Effector memory CD8-positive, alpha-beta T cell (primary cell): Measurements from ENCODE around the gene FRMD5.
A peak's percentile ranks its signal among the peaks of the same experiment; 100 is the strongest.
"Not testable (repeated sequence)": the region's sequence is repeated elsewhere in the genome, so short reads cannot be mapped to it uniquely, and the experiment has no call there.

ENCODE experiments used
- ATAC-seq: fragments of 150-1000 bp; cut with Tn5 transposase; replicated peaks from 2 replicates; pipeline ENCODE4 v1.10.0; 2021; ENCODE audit warnings: mild to moderate bottlenecking, moderate library complexity
- DNase-seq, 3 experiments: peaks; one replicate each; pipeline ENCODE4 v3.0.0; 2021
- H3K27ac Mint-ChIP-seq, 2 donors: one replicate each; pipeline ENCODE4 v1.8.0; 2022; ENCODE audit warnings: mild to moderate bottlenecking in 2 of 2, mixed read lengths in 2 of 2, moderate library complexity in 2 of 2
- H3K27me3 Mint-ChIP-seq, 2 donors: one replicate each; pipeline ENCODE4 v1.8.0; 2022; ENCODE audit warnings: mixed read lengths in 2 of 2
- H3K36me3 Mint-ChIP-seq: one replicate; pipeline ENCODE4 v1.8.0; 2022; ENCODE audit warnings: mild to moderate bottlenecking, moderate library complexity, mixed read lengths; ENCODE audit not compliant: insufficient read depth
- H3K4me1 Mint-ChIP-seq, 2 donors: one replicate each; pipeline ENCODE4 v1.8.0; 2022; ENCODE audit warnings: low read depth in 2 of 2, mixed read lengths in 2 of 2
- H3K4me3 Mint-ChIP-seq, 2 donors: one replicate each; pipeline ENCODE4 v1.8.0; 2022; ENCODE audit warnings: mild to moderate bottlenecking in 2 of 2, mixed read lengths in 2 of 2, moderate library complexity in 2 of 2
- H3K9me3 Mint-ChIP-seq, 2 donors: one replicate each; pipeline ENCODE4 v1.8.0; 2022; ENCODE audit warnings: mixed read lengths in 2 of 2

FRMD5 gene

GRCh38 chr15:43826508-43827341 is 368.3 kb downstream of the FRMD5 start, which contains the start of gene WDR76:
Gene WDR76, plus strand, starts transcription at chr15:43827002. Its CDS starts 31 bp downstream, at chr15:43827033.
- Mint-ChIP-seq H3K9me3 (no peaks in the 10 kb centered on the region), H3K4me3 (peak within 1 kb of the TSS; percentile 98 to 99), H3K36me3 (peaks cover 19% of the 10 kb centered on the region), H3K27ac (peak within 1 kb of the TSS; percentile 93 to 96), H3K27me3 (no peaks in the 10 kb centered on the region), H3K4me1 (peaks cover 31 to 48% of the 10 kb centered on the region in 2 donors)
- ATAC-seq (peak; percentile 61), DNase-seq (peak; percentile 46 to 56 (median 49))

GRCh38 chr15:43826029-43826507 is 369.0 kb downstream of the FRMD5 start:
- H3K9me3 Mint-ChIP-seq, result no peaks in the 10 kb centered on the region
- H3K27me3 Mint-ChIP-seq, result no peaks in the 10 kb centered on the region
- DNase-seq (no peak), ATAC-seq (no peak)
- peaks cover 19% of the 10 kb centered on the region for H3K36me3 Mint-ChIP-seq
- H3K4me3 Mint-ChIP-seq, result peak overlapping the region; percentile 98 to 99
- H3K4me1 Mint-ChIP-seq, result peaks cover 31 to 51% of the 10 kb centered on the region in 2 donors
- peak overlapping the region; percentile 93 to 96 for H3K27ac Mint-ChIP-seq

- Mint-ChIP-seq H3K27ac (peak overlapping the region in 1 of 2 donors; percentile 75), H3K36me3 (peaks cover 21% of the 10 kb centered on the region), H3K4me1 (peaks cover 31 to 51% of the 10 kb centered on the region in 2 donors), H3K4me3 (peak overlapping the region; percentile 98 to 99)
- not testable (repeated sequence) for H3K27me3 Mint-ChIP-seq, ATAC-seq, H3K9me3 Mint-ChIP-seq, DNase-seq
Observed at GRCh38 chr15:43825305-43825704, 369.8 kb downstream of the FRMD5 start.

DNA sequence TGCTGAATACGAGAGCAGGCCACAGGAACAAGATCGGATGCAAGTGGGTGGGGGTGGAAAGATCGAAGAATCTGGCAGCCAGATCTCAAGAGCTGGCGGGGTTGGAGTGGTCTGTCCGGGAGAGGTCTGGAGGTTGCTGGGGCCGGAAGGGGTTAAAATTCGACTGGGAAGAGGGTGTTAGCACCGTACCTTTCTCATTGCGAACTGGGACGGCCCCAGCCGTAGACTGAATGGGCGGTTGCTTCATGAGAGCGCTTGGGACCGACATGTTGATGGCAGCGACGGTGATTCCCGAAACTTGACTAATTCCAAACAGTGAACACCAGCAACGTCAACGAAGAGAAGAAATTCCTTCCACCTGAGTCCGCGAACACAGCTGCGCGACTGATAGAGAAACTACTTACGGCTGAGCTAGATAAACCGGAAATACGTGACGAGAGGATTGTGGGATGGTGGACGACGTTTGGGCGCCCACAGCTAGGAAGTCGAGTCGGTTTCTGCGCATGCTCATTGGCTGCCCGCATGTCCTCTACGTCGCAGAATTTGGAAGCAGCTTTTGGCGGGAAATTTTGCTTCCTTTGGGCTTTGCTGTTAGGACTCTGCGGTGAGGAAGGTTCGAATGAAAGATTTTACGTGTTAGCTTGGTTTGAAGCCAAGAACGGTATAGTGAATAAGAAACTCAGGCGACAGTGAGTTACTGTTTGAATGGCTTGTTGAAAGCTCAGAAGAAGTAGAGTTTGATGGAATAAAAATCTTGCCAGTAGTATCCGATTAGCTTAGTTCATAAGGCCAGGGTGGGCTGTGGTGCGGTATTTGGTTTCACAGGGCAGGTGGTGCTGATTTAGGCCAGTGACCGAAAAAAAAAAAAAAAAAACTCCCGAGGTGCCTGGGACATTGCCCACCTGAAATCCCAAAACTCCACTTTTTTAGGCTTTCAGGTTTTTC is 370.5 kb downstream of the FRMD5 start, which contains the start of gene MFAP1:
MFAP1 (minus strand) TSS at position 389 of the 945 bp plus-strand sequence; CDS start at position 268, 121 bp downstream.
- Mint-ChIP-seq H3K4me1 (peaks cover 29 to 45% of the 10 kb centered on the region in 2 donors), H3K9me3 (no peaks in the 10 kb centered on the region), H3K36me3 (peaks cover 21% of the 10 kb centered on the region), H3K27me3 (no peaks in the 10 kb centered on the region), H3K27ac (peak within 1 kb of the TSS; percentile 96 to 99), H3K4me3 (peak within 1 kb of the TSS; percentile 98 to 99)
- DNase-seq (peak; percentile 83 to 88 (median 85)), ATAC-seq (peak; percentile 88)

DNA sequence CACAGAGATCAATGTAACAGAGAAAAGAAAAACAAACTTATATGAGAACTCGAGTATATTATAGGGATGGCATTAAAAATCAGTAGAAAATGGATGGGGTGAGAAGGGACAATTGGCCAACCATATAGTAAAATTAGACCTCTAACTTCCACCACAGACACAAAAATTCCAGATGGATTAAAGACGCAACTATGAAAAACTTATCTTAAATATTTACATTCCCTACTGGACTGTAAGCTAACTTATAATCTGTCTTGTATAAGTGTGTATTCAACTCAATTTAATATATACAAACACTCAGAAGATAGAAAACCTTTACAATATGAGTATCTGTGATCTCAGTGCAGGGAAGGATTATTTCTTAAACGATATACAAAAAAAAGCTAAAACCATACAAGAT is 373.6 kb downstream of the FRMD5 start:
- peaks cover 30% of the 10 kb centered on the region for H3K36me3 Mint-ChIP-seq
- H3K27me3 Mint-ChIP-seq, result no peaks in the 10 kb centered on the region
- H3K27ac Mint-ChIP-seq, result peak overlapping the region in 1 of 2 donors; percentile 36
- ATAC-seq (no peak), DNase-seq (no peak)
- peak overlapping the region; percentile 17 to 19 for H3K4me3 Mint-ChIP-seq
- H3K4me1 Mint-ChIP-seq, result peaks cover 10 to 28% of the 10 kb centered on the region in 2 donors
- H3K9me3 Mint-ChIP-seq, result no peaks in the 10 kb centered on the region
